Heart right ventricle (tissue), 16 donors: ENCODE data around the gene COPB1. TPM values are rescaled to one million over a fixed set of nuclear protein-coding genes. Genes with fewer than 3 reads are reported as not detected.
A peak's percentile ranks its signal among the peaks of the same experiment; 100 is the strongest.

Experiments used
- ATAC-seq, 8 donors: fragments of 200-7000 bp; cut with Tn5 transposase; one replicate each; pipeline ENCODE4 v1.9.1; 2020; ENCODE audit warnings: mild to moderate bottlenecking in 8 of 8, moderate library complexity in 8 of 8, moderate number of reproducible peaks in 1 of 8
- DNase-seq, 2 donors: peaks; one replicate each; pipeline ENCODE4 v3.0.0-alpha.2; 2020
- H3K27ac ChIP-seq, 10 donors: fragments of 200-600 bp; sonication (generic) in 2 of 10; one replicate each; pipeline versions ENCODE4 v1.5.0 to v1.8.0; 2020 to 2022; ENCODE audit warnings: mild to moderate bottlenecking in 3 of 10
- H3K27me3 ChIP-seq, 7 donors: fragments of 200-600 bp; one replicate each; pipeline ENCODE4 v1.8.0; 2021 to 2022; ENCODE audit warnings: mild to moderate bottlenecking in 2 of 7
- H3K36me3 ChIP-seq, 9 donors: fragments of 200-600 bp; sonication (generic) in 1 of 9; one replicate each; pipeline versions ENCODE4 v1.5.0 to v1.8.0; 2020 to 2022; ENCODE audit warnings: mild to moderate bottlenecking in 2 of 9
- H3K4me1 ChIP-seq, 9 donors: fragments of 200-600 bp; sonication (generic) in 1 of 9; one replicate each; pipeline versions ENCODE4 v1.5.0 to v1.8.0; 2020 to 2022; ENCODE audit warnings: mild to moderate bottlenecking in 4 of 9
- H3K4me3 ChIP-seq, 10 donors: fragments of 200-600 bp; sonication (generic) in 2 of 10; one replicate each; pipeline versions ENCODE4 v1.5.0 to v1.8.0; 2020 to 2022; ENCODE audit warnings: mild to moderate bottlenecking in 7 of 10, moderate library complexity in 2 of 10
- H3K9me3 ChIP-seq, 11 donors: fragments of 200-600 bp in 10 of 11; sonication (generic) in 2 of 11; one replicate each; pipeline versions ENCODE4 v1.5.0 to v1.8.0; 2013 to 2022; ENCODE audit warnings: mild to moderate bottlenecking in 2 of 11, control low read depth in 1 of 11, moderate library complexity in 1 of 11
- WGBS, 2 donors: extraction: QIAGEN DNeasy Blood & Tissue Kit; methylation state at CpG; one replicate each; pipeline ENCODE4 v1.1.7; 2013; ENCODE audit warnings: inconsistent platforms in 1 of 2; 5-methylcytosine and 5-hydroxymethylcytosine counted together
- intact Hi-C, 10 donors: fragments of 100-400 bp; cut with DNase I; formaldehyde crosslinking; loops; one replicate each; pipeline versions ENCODE4 v1.11.1 to v1.14.2; 2022
- polyA plus RNA-seq, 2 donors: library from polyadenylated mRNA; stranded (reverse); fragments of 200-250 nt; gene quantifications; one replicate each; pipeline ENCODE4 v1.2.3, GENCODE V29; 2013
- total RNA-seq, 10 donors: library from RNA; stranded (reverse); fragmentation: NEBNext Ultra II Directional in 3 of 10; extraction: Animal tissue kit (Norgen Biotek cat#: 25700) in 3 of 10; gene quantifications; one replicate each; pipeline versions ENCODE4 v1.2.1 to v1.2.4, GENCODE V29; 2021 to 2023
- TF ChIP-seq, protein P1 (sequence below), 9 donors: fragments of 200-600 bp; sonication (generic) in 2 of 9; IDR thresholded peaks; one replicate each; pipeline versions ENCODE4 v1.5.0 to v1.8.0; 2021 to 2022; ENCODE audit warnings: antibody characterized with exemption in 9 of 9, mild to moderate bottlenecking in 5 of 9, moderate library complexity in 1 of 9
- donor health status: Arrhythmogenic right ventricular cardiomyopathy.
- donor health status: ischemic (EF 13 %, LVEDD 7.1; RV severe dilation, severe dysfunction).
- donor health status: healthy with polysubstance abuse.
- donor health status: DM: no; HTN: yes; CAD: no.
- donor health status: DM: no; HTN: no; CAD: no.
- donor health status: ischemic (EF 25% LVEDD 6.9; RV normal size, moderate dysfunction).
- donor health status: ischemic (EF 25% LVEDD 5.7; RV mildly dilated, moderate dysfunction).
- donor health status: healthy.
- donor health status: DM: yes; HTN: yes; CAD: no.
- donor health status: Ischemic cardiomyopathy.
- donor health status: ischemic (EF 35%, LVEDD 5.7; RV mildly dilated, moderate dysfunction).
- donor health status: nonischemic (EF 11% LVEDD 7.7; RV severe dilation, severe dysfunction).
- donor health status: DM: yes; HTN: yes; CAD: no.
- donor health status: PGD.
- donor health status: ischemic (EF 29% LVEDD 5.4; RV normal size, mild dysfunction).
- donor health status: nonischemic (EF 23%, LVEDD 6.1; RV moderate dilation, normal function).

The COPB1 gene
- total and polyA plus RNA-seq, 12 donors = 28.4 to 60.0 (median 47.9) TPM

DNA sequence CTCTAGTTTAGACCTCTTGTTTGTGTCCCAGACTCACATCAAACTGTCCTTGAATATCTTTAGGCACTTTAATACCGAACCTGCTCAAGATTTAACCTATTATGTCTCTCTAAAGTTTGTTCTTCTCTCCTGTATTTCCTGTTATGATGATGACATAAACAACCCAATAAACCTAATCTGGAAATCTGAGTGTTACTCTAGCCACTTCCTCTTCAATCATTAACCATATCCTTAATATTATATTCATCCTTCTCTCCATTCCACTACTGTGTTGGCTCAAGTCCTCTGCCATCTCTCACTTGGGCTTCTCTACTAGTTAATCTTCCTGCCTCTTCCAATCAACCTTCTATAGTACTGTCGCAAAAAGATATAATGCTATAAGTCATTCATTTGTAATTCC lies 36.0 kb downstream of the COPB1 start:
- no peak for DNase-seq
- 93 to 94% methylated on average over 2 of the region's 2 CpGs for WGBS, 2 donors
- H3K4me3 ChIP-seq = no peak overlapping the region
- H3K4me1 ChIP-seq = peaks cover 0 to 11% (median 0%) of the 10 kb centered on the region in 9 donors
- intact Hi-C loops = loop anchor here in 1 of 10 donors (5.0 kb wide), 1 partner anchor 39 kb away; no protein-coding TSS in a partner anchor
- peaks cover 0 to 100% (median 86%) of the 10 kb centered on the region in 9 donors for H3K36me3 ChIP-seq
- TF ChIP-seq, protein P1, sequence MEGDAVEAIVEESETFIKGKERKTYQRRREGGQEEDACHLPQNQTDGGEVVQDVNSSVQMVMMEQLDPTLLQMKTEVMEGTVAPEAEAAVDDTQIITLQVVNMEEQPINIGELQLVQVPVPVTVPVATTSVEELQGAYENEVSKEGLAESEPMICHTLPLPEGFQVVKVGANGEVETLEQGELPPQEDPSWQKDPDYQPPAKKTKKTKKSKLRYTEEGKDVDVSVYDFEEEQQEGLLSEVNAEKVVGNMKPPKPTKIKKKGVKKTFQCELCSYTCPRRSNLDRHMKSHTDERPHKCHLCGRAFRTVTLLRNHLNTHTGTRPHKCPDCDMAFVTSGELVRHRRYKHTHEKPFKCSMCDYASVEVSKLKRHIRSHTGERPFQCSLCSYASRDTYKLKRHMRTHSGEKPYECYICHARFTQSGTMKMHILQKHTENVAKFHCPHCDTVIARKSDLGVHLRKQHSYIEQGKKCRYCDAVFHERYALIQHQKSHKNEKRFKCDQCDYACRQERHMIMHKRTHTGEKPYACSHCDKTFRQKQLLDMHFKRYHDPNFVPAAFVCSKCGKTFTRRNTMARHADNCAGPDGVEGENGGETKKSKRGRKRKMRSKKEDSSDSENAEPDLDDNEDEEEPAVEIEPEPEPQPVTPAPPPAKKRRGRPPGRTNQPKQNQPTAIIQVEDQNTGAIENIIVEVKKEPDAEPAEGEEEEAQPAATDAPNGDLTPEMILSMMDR (IDR thresholded peaks at IDR 0.05) = no peak
- H3K27ac ChIP-seq = no peak overlapping the region
- no peak for ATAC-seq
- no peaks in the 10 kb centered on the region for H3K9me3 ChIP-seq
- no peaks in the 10 kb centered on the region for H3K27me3 ChIP-seq

DNA sequence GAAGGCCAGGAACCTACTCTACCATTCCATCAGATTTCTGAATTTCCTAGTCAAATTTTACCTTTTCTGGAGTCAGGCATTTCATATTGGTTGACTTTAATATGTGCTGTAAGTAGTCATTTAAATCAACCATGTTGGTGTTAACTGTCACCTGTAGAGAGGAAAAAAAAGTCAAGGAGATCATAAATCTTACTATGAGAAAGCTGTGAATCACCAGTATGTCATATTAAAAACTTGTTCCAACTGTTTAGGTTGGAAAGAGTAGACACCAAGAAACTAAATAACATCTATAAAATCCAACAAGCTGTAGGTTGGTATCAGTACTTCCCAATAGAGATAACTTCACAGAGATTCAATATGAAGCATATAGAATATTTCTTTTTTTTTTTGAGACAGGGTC lies 39.5 kb downstream of the COPB1 start:
- H3K9me3 ChIP-seq = no peaks in the 10 kb centered on the region
- H3K36me3 ChIP-seq = peaks cover 0 to 100% (median 73%) of the 10 kb centered on the region in 9 donors
- TF ChIP-seq, protein P1 (IDR thresholded peaks at IDR 0.05) = no peak
- H3K27me3 ChIP-seq = no peaks in the 10 kb centered on the region
- intact Hi-C loops = loop anchor here in 1 of 10 donors (5.0 kb wide), 1 partner anchor 42 kb away; no protein-coding TSS in a partner anchor
- DNase-seq = no peak
- no peak overlapping the region for H3K4me3 ChIP-seq
- ATAC-seq = no peak
- no peak overlapping the region for H3K27ac ChIP-seq
- H3K4me1 ChIP-seq = peaks cover 0 to 12% (median 0%) of the 10 kb centered on the region in 9 donors

DNA sequence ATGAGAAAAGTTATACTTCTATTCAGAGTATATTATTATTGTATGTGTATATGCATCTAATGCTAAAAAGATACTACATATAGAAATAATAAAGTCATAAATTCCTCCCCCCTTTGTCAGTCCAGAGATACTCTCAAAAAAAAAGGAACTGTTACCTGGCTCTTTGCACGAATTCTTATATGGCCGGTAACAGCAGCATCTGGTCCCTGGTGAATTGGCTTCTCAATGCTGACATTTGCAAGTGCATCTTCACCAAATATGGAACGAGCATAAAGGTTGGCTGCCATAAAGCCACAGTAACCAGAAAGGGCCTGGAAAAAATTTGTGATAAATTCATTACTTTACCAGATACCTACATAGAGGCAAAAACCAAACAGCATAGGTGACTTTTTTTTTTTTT lies 41.2 kb downstream of the COPB1 start:
- Histone ChIP-seq H3K4me1 (peaks cover 0 to 12% (median 0%) of the 10 kb centered on the region in 9 donors), H3K27ac (no peak overlapping the region), H3K36me3 (peaks cover 0 to 88% (median 58%) of the 10 kb centered on the region in 9 donors), H3K27me3 (no peaks in the 10 kb centered on the region), H3K9me3 (no peaks in the 10 kb centered on the region), H3K4me3 (no peak overlapping the region)
- DNase-seq = no peak
- 86 to 88% methylated on average over 3 of the region's 3 CpGs for WGBS, 2 donors
- no peak for ATAC-seq
- intact Hi-C loops = loop anchor here in 5 of 10 donors (5.0 to 10.0 kb wide), 5 partner anchors 39 to 156 kb away; partner anchors contain the start of genes COPB1 (in 1 of the 5) and RRAS2 (in 1 of the 5)
- TF ChIP-seq, protein P1 (IDR thresholded peaks at IDR 0.05) = no peak

DNA sequence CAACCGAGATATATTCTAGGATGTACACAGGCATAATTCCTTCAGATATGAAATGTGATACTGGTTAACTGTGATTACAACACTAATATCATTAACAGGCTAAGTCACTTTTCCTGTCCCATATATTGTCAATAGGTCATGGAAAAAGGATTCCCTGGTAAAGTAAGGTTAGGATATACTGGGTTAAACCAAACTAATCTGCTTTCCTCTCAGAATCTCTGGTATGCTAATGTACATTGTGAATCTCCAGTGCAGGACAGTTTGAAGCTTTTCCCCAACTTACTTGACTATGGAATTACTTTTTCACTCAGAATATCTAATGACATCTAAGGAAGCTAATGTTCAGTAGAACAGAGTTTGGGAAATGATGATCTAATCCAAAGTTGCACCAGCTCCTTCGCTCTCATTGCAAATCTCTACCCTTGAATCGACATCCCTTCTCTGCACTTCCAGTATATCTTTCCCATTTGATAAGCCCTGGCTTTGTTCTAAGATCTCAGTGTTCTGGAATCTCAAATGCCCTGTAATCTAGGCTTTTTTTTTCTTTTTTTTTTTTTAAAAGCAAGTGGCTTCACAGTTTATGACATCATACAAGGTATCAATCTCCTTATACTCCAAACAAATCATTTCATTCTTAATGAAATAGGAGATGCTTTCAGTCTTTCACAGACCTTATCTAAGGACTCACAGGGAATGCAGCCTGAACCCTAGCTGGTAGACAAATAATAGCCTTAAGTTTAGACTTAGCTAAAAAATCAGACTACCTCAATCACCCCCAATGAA lies 43.8 kb downstream of the COPB1 start:
- intact Hi-C loops = loop anchor here in 9 of 10 donors (1.0 to 10.0 kb wide), 7 partner anchors 41 to 156 kb away; partner anchors contain the start of genes COPB1 (in 1 of the 9) and RRAS2 (in 1 of the 9)
- peak overlapping the region in 2 of 10 donors; percentile 3 to 36 for H3K27ac ChIP-seq

More for the DNA sequence above, 43.8 kb downstream of the COPB1 start:
- peaks cover 0 to 12% (median 0%) of the 10 kb centered on the region in 9 donors for H3K4me1 ChIP-seq
- no peaks in the 10 kb centered on the region for H3K27me3 ChIP-seq
- H3K9me3 ChIP-seq = no peaks in the 10 kb centered on the region
- WGBS, 2 donors = 64 to 65% methylated on average over 3 of the region's 3 CpGs
- TF ChIP-seq, protein P1 (IDR thresholded peaks at IDR 0.05) = no peak
- peak in 2 of 8 donors; percentile 12 to 29 for ATAC-seq
- no peak overlapping the region for H3K4me3 ChIP-seq
- peaks cover 0 to 87% (median 33%) of the 10 kb centered on the region in 9 donors for H3K36me3 ChIP-seq
- no peak for DNase-seq
